HEK293T (cell line): ENCODE data around the gene CDH1.
A peak's percentile ranks its signal among the peaks of the same experiment; 100 is the strongest.

Source experiments
- CTCF ChIA-PET: fragments of 350-600 bp; formaldehyde crosslinking; extraction: SDS; loops from one replicate; lab custom pipeline; 2021; ENCODE audit warnings: antibody characterized with exemption, inconsistent platforms; lab: Yijun Ruan, JAX
- POLR2A ChIA-PET: fragments of 350-600 bp; formaldehyde crosslinking; extraction: SDS; loops from one replicate; lab custom pipeline; 2020; ENCODE audit warnings: antibody characterized with exemption, inconsistent platforms; lab: Yijun Ruan, JAX
- DNase-seq: peaks from one replicate; pipeline ENCODE4 v3.0.0; 2012; ENCODE audit warnings: mixed read lengths; ENCODE audit errors: extremely low spot score
- ARNT ChIP-seq: fragments of 450-650 bp; IDR thresholded peaks from 2 replicates; pipeline ENCODE4 v1.6.1; 2017; ENCODE audit warnings: mild to moderate bottlenecking
- BHLHE40 ChIP-seq: fragments of 450-650 bp; IDR thresholded peaks from 2 replicates; pipeline ENCODE4 v1.6.1; 2016; ENCODE audit warnings: mild to moderate bottlenecking, moderate library complexity, borderline replicate concordance
- CTBP1 ChIP-seq: fragments of 450-650 bp; IDR thresholded peaks from 2 replicates; pipeline ENCODE4 v1.6.1; 2016; ENCODE audit warnings: borderline replicate concordance
- ELF4 ChIP-seq: fragments of 450-650 bp; IDR thresholded peaks from 2 replicates; pipeline ENCODE4 v1.6.1; 2017; ENCODE audit warnings: antibody characterized with exemption
- FOXA1 ChIP-seq: fragments of 450-650 bp; IDR thresholded peaks from 2 replicates; pipeline ENCODE4 v1.6.1; 2016; ENCODE audit warnings: mild to moderate bottlenecking
- FOXK2 ChIP-seq: fragments of 450-650 bp; IDR thresholded peaks from 2 replicates; pipeline ENCODE4 v1.6.1; 2016; ENCODE audit warnings: mild to moderate bottlenecking
- FOXM1 ChIP-seq: fragments of 450-650 bp; IDR thresholded peaks from 2 replicates; pipeline ENCODE4 v1.6.1; 2017; ENCODE audit warnings: mild to moderate bottlenecking, borderline replicate concordance
- HDGF ChIP-seq: fragments of 450-650 bp; IDR thresholded peaks from 2 replicates; pipeline ENCODE4 v1.6.1; 2017; ENCODE audit warnings: antibody characterized with exemption, borderline replicate concordance
- L3MBTL2 ChIP-seq: fragments of 450-650 bp; conservative IDR thresholded peaks from 2 replicates; pipeline ENCODE4 v1.6.1; 2016; ENCODE audit warnings: mild to moderate bottlenecking
- LEF1 ChIP-seq: fragments of 450-650 bp; IDR thresholded peaks from 2 replicates; pipeline ENCODE4 v1.6.1; 2017; ENCODE audit warnings: mild to moderate bottlenecking, borderline replicate concordance
- NFRKB ChIP-seq: fragments of 450-650 bp; IDR thresholded peaks from 2 replicates; pipeline ENCODE4 v1.6.1; 2016; ENCODE audit warnings: mild to moderate bottlenecking, moderate library complexity
- SP1 ChIP-seq: fragments of 450-650 bp; IDR thresholded peaks from 2 replicates; pipeline ENCODE4 v1.6.1; 2017
- SUZ12 ChIP-seq: fragments of 450-650 bp; IDR thresholded peaks from 2 replicates; pipeline ENCODE4 v1.6.1; 2016; ENCODE audit warnings: mild to moderate bottlenecking
- TARDBP ChIP-seq: fragments of 450-650 bp; IDR thresholded peaks from 2 replicates; pipeline ENCODE4 v1.6.1; 2016
- ZNF384 ChIP-seq: fragments of 450-650 bp; IDR thresholded peaks from 2 replicates; pipeline ENCODE4 v1.6.1; 2016
- TF ChIP-seq, protein P1 (sequence below): fragments of 450-650 bp; IDR thresholded peaks from 2 replicates; pipeline ENCODE4 v1.6.1; 2016

Gene CDH1

DNA sequence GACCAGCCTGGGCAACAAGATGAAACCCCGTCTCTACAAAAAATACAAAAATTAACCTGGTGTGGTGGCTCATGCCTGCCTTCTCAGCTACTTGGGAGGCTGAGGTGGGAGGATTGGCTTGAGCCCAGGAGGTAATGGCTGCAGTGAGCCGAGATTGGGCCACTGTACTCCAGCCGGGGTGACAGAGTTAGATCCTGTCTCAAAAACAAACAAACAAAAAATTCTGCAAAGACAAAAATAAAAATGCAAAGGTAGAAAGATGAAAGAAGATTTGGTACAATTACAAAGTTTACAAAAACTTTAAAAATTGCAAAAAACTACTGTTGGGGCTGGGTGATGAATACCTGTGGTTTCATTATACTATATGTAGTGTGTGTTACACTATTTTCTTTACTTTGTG is 5.5 kb upstream of the CDH1 start:
- CTCF ChIA-PET: no interaction called here
- TF ChIP-seq NFRKB: no peak
- no peak for TF ChIP-seq ARNT
- no peak for TF ChIP-seq LEF1
- no peak for TF ChIP-seq FOXM1
- TF ChIP-seq FOXA1: no peak
- TF ChIP-seq SP1: no peak
- TF ChIP-seq CTBP1: no peak
- no peak for TF ChIP-seq L3MBTL2
- no peak for TF ChIP-seq TARDBP
- TF ChIP-seq HDGF: no peak
- no peak for TF ChIP-seq SUZ12
- TF ChIP-seq ZNF384: no peak
- POLR2A ChIA-PET: no interaction called here
- DNase-seq: no peak

DNA sequence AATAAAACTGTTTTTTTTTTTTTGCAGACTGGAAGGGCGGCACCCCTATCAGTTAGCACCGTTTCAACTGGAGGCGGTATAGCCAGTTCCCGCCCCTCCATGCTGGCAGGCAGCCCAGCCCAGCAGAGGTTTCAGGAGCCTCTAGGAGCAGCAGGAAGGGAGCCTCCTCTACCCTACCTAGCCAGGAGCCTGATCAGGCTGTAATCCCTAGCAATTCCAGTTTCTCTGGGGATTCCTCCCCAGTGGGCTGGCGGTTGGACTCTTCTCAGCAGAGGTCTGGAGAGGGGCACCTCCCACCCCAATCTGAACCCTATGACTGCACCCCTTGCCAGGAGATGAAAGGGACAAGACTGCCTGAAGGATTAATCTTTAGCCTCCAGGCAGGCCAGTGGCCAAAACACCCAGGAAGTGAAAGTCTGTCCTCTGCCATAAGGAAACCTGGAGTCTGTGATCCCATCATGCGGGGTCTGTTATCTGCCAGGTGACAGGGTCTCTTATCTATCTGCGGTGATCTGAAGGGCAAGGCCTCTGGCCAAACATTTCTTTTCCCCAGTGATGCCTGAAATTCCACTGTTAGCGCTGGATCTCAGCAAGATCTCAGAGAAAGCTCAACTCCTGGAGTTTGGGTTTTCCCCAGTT is 4.9 kb upstream of the CDH1 start:
- CTCF ChIA-PET: no interaction called here
- TF ChIP-seq FOXM1 (no peak), ZNF384 (peak; percentile 33; the same call in 1 of the 2 replicates)
- POLR2A ChIA-PET: no interaction called here
- peak; percentile 54 for DNase-seq

DNA sequence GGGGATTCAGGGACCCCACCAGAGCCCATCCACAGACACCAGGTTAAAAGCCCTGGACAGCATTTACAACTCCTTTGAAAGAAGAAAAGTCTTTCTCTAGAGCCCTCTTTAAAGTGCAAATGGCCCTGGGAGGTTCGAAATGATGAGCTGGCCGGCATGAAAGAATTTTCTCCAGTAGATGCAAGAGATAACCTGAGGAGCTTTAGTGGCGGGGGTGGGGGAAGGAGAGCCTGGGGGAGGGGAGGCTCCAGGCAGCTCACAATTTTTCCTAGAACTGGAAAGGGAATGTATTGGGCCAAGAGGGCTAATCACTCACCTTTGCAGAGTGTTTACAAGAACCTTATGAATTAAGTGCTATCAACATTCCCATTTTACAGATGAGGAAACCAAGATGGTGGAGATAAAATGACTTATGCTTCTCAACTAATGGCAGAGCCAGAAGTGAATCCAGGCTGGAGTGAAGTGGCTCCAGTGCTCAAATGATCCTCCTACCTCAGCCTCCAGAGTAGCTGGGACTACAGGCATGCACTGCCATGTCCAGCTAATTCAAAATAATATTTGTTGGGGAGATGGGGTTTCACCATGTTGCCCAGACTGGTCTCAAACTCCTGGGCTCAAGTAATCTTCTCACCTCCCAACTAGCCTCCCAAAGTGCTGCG is 4.2 kb upstream of the CDH1 start:
- CTCF ChIA-PET: no interaction called here
- POLR2A ChIA-PET: no interaction called here
- TF ChIP-seq, protein P1, sequence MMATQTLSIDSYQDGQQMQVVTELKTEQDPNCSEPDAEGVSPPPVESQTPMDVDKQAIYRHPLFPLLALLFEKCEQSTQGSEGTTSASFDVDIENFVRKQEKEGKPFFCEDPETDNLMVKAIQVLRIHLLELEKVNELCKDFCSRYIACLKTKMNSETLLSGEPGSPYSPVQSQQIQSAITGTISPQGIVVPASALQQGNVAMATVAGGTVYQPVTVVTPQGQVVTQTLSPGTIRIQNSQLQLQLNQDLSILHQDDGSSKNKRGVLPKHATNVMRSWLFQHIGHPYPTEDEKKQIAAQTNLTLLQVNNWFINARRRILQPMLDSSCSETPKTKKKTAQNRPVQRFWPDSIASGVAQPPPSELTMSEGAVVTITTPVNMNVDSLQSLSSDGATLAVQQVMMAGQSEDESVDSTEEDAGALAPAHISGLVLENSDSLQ: no peak
- TF ChIP-seq FOXM1: no peak
- no peak for TF ChIP-seq NFRKB
- TF ChIP-seq HDGF: no peak
- TF ChIP-seq L3MBTL2: no peak
- TF ChIP-seq FOXK2: no peak
- no peak for TF ChIP-seq ELF4
- no peak for TF ChIP-seq FOXA1
- no peak for TF ChIP-seq LEF1
- TF ChIP-seq TARDBP: no peak
- TF ChIP-seq ZNF384: no peak
- TF ChIP-seq ARNT: no peak
- TF ChIP-seq SP1: no peak
- no peak for TF ChIP-seq BHLHE40
- no peak for TF ChIP-seq SUZ12
- no peak for TF ChIP-seq CTBP1
- DNase-seq: no peak

DNA sequence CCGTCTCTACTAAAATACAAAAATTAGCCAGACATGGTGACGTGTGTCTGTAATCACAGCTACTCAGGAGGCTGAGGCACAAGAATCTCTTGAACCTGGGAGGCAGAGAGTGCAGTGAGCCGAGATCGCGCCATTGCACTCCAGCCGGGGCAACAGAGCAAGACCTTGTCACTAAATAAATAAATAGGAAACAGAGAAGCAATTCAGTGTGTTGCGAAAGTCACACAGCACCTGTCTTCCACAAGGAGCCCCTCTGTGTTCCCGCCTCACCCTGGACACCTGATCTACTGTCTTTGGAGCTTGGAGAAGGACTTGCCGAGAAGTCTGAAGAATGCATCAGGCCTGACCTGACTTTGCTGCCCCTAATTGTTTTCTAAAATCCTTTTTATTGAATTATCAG is 3.5 kb upstream of the CDH1 start:
- POLR2A ChIA-PET: no interaction called here
- CTCF ChIA-PET: no interaction called here
- no peak for TF ChIP-seq CTBP1
- DNase-seq: no peak

DNA sequence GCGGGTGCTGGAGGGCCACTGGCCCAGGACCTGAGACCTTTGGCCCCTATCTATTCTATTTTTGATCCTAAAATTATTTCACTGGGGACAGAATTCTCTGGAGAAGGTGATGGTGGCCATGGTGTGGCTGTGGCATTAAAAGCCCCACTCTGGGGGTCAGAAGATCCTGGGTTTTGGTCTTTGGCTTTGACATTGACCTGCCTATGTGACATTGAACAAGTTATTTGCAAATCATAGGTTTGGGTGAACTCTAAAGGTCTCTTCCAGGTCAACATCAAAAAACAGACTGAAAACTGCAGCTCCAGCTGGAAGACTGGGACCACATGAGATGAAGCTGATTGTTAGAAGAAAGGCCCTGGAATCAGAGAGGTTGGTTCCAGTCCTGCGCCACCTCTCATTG is 2.3 kb upstream of the CDH1 start:
- no peak for TF ChIP-seq BHLHE40
- TF ChIP-seq ZNF384: no peak
- ChIA-PET POLR2A (no interaction called here), CTCF (no interaction called here)
- no peak for DNase-seq

DNA sequence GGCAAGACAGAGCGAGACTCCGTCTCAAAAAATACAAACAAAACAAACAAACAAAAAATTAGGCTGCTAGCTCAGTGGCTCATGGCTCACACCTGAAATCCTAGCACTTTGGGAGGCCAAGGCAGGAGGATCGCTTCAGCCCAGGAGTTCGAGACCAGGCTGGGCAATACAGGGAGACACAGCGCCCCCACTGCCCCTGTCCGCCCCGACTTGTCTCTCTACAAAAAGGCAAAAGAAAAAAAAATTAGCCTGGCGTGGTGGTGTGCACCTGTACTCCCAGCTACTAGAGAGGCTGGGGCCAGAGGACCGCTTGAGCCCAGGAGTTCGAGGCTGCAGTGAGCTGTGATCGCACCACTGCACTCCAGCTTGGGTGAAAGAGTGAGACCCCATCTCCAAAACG is 531 bp upstream of the CDH1 start:
- POLR2A ChIA-PET: no interaction called here
- no peak for DNase-seq
- no peak for TF ChIP-seq LEF1
- no peak for TF ChIP-seq TARDBP
- no peak for TF ChIP-seq ARNT
- TF ChIP-seq ELF4: no peak
- no peak for TF ChIP-seq BHLHE40
- TF ChIP-seq FOXA1: no peak
- TF ChIP-seq FOXK2: no peak
- no peak for TF ChIP-seq SUZ12
- TF ChIP-seq, protein P1: no peak
- no peak for TF ChIP-seq NFRKB
- CTCF ChIA-PET: no interaction called here

DNA sequence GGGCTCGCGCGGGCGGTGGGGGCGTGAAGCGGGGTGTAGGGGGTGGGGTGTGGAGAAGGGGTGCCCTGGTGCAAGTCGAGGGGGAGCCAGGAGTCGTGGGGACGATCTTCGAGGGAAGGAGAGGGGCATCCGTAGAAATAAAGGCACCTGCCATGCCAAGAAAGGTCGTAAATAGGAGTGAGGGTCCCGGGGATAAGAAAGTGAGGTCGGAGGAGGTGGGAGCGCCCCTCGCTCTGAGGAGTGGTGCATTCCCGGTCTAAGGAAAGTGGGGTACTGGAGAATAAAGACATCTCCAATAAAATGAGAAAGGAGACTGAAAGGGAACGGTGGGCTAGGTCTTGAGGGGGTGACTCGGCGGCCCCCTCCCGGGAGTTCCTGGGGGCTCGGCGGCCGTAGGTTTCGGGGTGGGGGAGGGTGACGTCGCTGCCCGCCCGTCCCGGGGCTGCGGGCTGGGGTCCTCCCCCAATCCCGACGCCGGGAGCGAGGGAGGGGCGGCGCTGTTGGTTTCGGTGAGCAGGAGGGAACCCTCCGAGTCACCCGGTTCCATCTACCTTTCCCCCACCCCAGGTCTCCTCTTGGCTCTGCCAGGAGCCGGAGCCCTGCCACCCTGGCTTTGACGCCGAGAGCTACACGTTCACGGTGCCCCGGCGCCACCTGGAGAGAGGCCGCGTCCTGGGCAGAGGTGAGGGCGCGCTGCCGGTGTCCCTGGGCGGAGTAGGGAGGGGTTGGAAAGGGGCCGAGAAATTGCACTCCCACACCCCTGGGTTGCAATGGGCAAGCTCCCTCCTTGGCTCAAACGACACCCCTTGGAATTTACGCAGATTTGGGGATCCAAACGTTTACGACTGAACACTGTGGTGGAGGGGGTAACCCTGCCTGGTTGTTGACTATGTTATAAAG is 888 bp downstream of the CDH1 start:
- no peak for TF ChIP-seq ZNF384
- POLR2A ChIA-PET: no interaction called here
- no peak for DNase-seq
- CTCF ChIA-PET: interaction anchor here (0.5 kb wide), 1 partner anchor 20 kb away, joined by 4 read pairs; no protein-coding TSS in a partner anchor
